ENCODE results near the gene SEMA3G.

Gene SEMA3G

DNA sequence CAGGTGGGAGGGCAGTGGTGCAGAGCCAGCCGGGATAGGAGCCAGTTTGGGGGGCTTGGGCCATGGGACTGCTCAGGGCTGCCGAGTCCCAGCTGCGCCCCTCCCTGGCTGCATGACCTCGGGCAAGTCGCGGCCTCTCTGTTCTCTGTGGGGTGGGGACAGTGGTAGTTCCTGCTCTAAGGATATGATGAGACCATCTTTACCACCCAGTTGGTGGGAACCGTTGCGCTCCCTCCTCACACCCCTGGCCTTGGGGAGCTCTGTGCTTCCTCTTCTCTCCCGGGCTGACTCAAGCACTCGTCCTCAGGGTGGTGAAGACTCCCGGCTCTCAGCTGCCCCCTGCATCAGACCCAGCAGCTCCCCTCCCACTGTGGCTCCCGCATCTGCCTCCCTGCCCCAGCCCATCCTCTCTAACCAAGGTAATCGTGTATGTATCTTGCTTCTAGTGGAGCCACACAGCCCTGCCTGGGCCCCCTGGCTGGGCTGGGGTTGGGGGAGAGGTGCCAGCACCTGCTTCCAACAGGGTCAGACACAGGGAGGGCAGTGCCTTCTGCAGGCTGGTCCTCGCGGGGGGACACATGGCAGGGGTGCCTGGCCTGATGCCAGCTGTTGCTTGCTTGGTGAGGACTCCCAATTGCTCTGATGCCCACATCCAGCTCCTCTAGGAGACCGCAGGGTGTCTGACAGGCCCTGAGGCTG is 35.1 kb upstream of the SEMA3G start:
- CTCF ChIA-PET = interaction anchor here (0.5 to 3.3 kb wide), 4 partner anchors 8 to 183 kb away, joined by 3 to 19 read pairs (median 3); no protein-coding TSS in a partner anchor
- no peak for DNase-seq (ENCODE audit: low read depth, low spot score)
- POLR2A ChIA-PET = interaction anchor here (0.5 kb wide), 1 partner anchor 18 kb away, joined by 4 read pairs; no protein-coding TSS in a partner anchor
- TF ChIP-seq, protein P1, sequence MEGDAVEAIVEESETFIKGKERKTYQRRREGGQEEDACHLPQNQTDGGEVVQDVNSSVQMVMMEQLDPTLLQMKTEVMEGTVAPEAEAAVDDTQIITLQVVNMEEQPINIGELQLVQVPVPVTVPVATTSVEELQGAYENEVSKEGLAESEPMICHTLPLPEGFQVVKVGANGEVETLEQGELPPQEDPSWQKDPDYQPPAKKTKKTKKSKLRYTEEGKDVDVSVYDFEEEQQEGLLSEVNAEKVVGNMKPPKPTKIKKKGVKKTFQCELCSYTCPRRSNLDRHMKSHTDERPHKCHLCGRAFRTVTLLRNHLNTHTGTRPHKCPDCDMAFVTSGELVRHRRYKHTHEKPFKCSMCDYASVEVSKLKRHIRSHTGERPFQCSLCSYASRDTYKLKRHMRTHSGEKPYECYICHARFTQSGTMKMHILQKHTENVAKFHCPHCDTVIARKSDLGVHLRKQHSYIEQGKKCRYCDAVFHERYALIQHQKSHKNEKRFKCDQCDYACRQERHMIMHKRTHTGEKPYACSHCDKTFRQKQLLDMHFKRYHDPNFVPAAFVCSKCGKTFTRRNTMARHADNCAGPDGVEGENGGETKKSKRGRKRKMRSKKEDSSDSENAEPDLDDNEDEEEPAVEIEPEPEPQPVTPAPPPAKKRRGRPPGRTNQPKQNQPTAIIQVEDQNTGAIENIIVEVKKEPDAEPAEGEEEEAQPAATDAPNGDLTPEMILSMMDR (IDR thresholded peaks at IDR 0.05; ENCODE audit: insufficient read depth, low read length, missing control alignments) = no peak
- H3K4me3 ChIP-seq (ENCODE audit: low read depth, low read length) = no peak overlapping the region

DNA sequence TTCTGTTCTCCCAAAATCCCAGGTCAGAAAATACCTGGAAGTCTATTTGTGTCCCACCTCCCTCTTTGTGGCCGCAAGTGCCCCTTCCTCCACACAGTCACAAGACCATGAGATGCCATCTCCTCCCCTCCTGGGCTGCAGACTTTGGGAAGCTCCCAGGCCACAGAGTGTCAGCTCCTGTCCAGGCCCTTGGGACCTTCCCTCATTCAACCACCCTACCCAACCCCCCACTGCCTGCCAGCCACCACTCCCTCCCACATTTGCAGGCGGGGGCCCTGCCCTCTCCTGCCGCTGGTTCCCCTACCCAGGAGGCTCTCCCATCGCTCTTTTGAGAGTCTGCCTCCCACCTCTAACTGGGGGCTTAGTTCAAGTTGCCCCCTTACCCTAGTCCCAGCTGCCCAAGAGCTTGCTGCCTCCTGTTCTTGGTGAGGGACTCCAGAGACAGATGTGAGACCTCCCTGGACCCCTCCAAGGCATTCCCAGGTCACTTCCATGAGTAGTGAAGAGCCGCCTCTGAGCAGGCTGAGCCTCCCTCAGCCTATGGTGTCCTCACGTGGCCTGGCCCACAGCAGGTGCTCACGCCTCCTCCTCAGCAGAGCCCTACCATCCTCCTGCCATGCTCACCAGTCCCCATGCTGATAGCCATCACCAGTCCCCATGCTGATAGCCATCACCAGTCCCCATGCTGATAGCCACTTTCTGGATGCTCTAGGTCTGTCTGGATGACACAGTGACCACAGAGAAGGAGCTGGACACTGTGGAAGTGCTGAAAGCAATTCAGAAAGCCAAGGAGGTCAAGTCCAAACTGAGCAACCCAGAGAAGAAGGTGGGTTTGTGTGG is 34.4 kb upstream of the SEMA3G start:
- no peak overlapping the region for H3K4me3 ChIP-seq (ENCODE audit: low read depth, low read length)
- CTCF ChIA-PET = interaction anchor here (1.4 kb wide), 1 partner anchor 13 kb away, joined by 3 read pairs; no protein-coding TSS in a partner anchor
- POLR2A ChIA-PET = interaction anchor here (0.5 kb wide), 1 partner anchor 19 kb away, joined by 4 read pairs; no protein-coding TSS in a partner anchor
- DNase-seq (ENCODE audit: low read depth, low spot score) = no peak
- TF ChIP-seq, protein P1 (IDR thresholded peaks at IDR 0.05; ENCODE audit: insufficient read depth, low read length, missing control alignments) = no peak

DNA sequence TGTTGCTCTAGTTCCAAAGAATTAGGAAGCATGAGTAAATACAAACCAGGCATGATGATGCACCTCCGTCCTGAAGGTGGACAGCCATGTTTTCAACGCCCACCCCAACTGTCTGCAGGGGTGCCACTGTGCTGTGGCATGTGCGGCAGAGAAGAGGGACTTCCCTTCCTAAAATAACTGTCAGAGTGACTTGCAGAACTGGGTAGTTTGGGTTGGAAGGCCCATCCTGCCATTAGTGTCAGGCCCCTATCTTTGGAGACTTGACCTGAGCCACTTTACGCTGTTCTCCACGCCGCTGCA is 32.8 kb upstream of the SEMA3G start:
- ChIA-PET POLR2A (no interaction called here), CTCF (no interaction called here)
- no peak for DNase-seq (ENCODE audit: low read depth, low spot score)
- no peak overlapping the region for H3K4me3 ChIP-seq (ENCODE audit: low read depth, low read length)
- TF ChIP-seq, protein P1 (IDR thresholded peaks at IDR 0.05; ENCODE audit: insufficient read depth, low read length, missing control alignments) = no peak

DNA sequence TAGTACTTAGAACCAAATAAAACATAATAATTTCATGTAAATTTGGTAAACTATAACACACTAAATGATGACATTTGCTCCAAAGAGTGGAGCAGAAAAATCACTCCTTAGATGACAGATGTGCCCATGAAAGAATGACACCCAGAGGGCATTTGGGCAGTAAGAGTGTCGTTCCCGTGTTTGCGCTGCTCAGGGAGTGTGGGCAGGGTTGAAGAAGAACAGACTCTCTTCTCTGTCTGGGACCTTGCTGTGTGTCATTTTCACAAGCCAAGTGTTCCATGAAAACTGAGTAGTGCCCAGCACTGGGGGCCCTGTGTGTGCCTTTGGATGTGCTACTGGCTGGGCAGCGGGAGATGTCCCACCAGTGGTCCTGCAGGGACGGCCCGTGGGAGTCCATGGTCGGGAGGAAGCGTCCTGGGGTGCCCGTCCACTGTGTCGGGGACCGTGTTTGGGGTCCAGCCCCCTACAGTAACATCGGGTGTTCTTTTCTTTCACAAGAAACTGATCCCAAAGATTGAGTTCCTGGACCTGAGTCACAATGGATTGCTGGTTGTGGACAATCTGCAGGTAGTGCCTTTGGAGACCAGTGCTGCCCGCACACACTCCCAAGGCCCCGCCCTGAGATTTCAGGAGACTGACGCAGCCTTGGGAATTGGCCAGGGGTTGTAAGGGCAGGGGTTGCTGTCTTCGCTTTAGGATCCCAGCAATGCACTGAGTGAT is 32.3 kb upstream of the SEMA3G start:
- POLR2A ChIA-PET = no interaction called here
- CTCF ChIA-PET = no interaction called here
- no peak overlapping the region for H3K4me3 ChIP-seq (ENCODE audit: low read depth, low read length)
- no peak for DNase-seq (ENCODE audit: low read depth, low spot score)
- TF ChIP-seq, protein P1 (IDR thresholded peaks at IDR 0.05; ENCODE audit: insufficient read depth, low read length, missing control alignments) = no peak

DNA sequence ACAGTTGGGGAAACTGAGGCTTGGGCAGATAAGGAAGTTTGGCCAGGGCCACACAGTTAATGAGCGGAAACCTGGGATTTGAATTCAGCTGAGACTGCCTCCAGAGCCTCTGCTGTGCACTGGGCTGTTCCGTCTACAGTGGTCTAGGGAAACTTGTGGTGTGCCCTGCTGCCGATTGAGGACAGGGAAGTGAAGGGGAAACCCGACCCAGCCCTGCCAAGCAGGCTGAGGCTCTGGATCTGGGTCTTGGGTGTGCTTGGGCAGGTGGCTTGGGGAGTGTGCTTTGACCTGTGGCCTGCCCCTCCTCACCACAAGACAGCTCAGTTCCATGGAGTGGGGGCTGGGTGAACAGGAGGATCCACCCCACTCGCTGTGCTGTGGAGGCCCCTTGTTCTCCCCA is 28.1 kb upstream of the SEMA3G start:
- DNase-seq (ENCODE audit: low read depth, low spot score) = no peak
- ChIA-PET CTCF (interaction anchor here (1.6 to 3.6 kb wide), 5 partner anchors 8 to 209 kb away, joined by 3 to 19 read pairs (median 7); no protein-coding TSS in a partner anchor), POLR2A (no interaction called here)
- no peak overlapping the region for H3K4me3 ChIP-seq (ENCODE audit: low read depth, low read length)
- TF ChIP-seq, protein P1 (IDR thresholded peaks at IDR 0.05; ENCODE audit: insufficient read depth, low read length, missing control alignments) = no peak
